ENCODE results near the gene ANK3.

The ANK3 gene

GRCh38 chr10:60338002-60338564, 51.6 kb downstream of the ANK3 start:
- H3K4me1 ChIP-seq (ENCODE audit: control insufficient read depth in 5 of 5, insufficient read depth in 5 of 5, low read length in 5 of 5) = no peaks in the 10 kb centered on the region
- H3K36me3 ChIP-seq (ENCODE audit: control insufficient read depth in 5 of 5, insufficient read depth in 5 of 5, low read length in 5 of 5) = no peaks in the 10 kb centered on the region
- no peak overlapping the region for H3K27ac ChIP-seq (ENCODE audit: low read depth, low read length)
- no peaks in the 10 kb centered on the region for H3K27me3 ChIP-seq (ENCODE audit: control insufficient read depth in 5 of 5, insufficient read depth in 4 of 5, low read length in 5 of 5)
- no peak overlapping the region for H3K9ac ChIP-seq (ENCODE audit: low read length in 5 of 5)
- H3K9me3 ChIP-seq (ENCODE audit: control insufficient read depth in 5 of 5, low read length in 5 of 5) = no peaks in the 10 kb centered on the region
- no peak overlapping the region for H3K4me3 ChIP-seq (ENCODE audit: low read depth in 1 of 5, low read length in 5 of 5)

GRCh38 chr10:60336901-60337630, 52.6 kb downstream of the ANK3 start:
- Histone ChIP-seq H3K9ac (ENCODE audit: low read length in 5 of 5) (no peak overlapping the region), H3K4me1 (ENCODE audit: control insufficient read depth in 5 of 5, insufficient read depth in 5 of 5, low read length in 5 of 5) (no peaks in the 10 kb centered on the region), H3K4me3 (ENCODE audit: low read depth in 1 of 5, low read length in 5 of 5) (no peak overlapping the region), H3K27ac (ENCODE audit: low read depth, low read length) (no peak overlapping the region), H3K9me3 (ENCODE audit: control insufficient read depth in 5 of 5, low read length in 5 of 5) (no peaks in the 10 kb centered on the region), H3K27me3 (ENCODE audit: control insufficient read depth in 5 of 5, insufficient read depth in 4 of 5, low read length in 5 of 5) (no peaks in the 10 kb centered on the region), H3K36me3 (ENCODE audit: control insufficient read depth in 5 of 5, insufficient read depth in 5 of 5, low read length in 5 of 5) (no peaks in the 10 kb centered on the region)

DNA sequence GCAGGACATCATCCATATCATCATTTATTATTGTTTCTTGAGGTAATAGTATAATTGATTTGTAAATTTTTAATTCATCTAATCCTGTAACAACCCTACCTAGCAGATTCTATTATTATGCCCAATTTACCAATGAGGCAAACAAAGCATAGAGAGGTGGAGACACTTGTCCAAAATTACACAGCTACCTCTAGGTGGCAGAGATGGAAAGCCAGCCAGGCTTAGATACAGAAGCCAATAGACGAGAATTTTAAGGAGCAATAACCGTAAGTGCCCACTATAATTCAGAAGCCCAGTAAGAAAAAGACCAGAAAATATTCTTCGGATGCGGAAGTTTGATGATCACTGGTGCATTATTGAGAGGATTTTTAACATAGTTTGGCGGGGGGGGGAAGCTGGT, 54.0 kb downstream of the ANK3 start:
- Histone ChIP-seq H3K36me3 (ENCODE audit: control insufficient read depth in 5 of 5, insufficient read depth in 5 of 5, low read length in 5 of 5) (no peaks in the 10 kb centered on the region), H3K4me3 (ENCODE audit: low read depth in 1 of 5, low read length in 5 of 5) (no peak overlapping the region), H3K27ac (ENCODE audit: low read depth, low read length) (no peak overlapping the region), H3K27me3 (ENCODE audit: control insufficient read depth in 5 of 5, insufficient read depth in 4 of 5, low read length in 5 of 5) (no peaks in the 10 kb centered on the region), H3K9me3 (ENCODE audit: control insufficient read depth in 5 of 5, low read length in 5 of 5) (no peaks in the 10 kb centered on the region), H3K9ac (ENCODE audit: low read length in 5 of 5) (no peak overlapping the region), H3K4me1 (ENCODE audit: control insufficient read depth in 5 of 5, insufficient read depth in 5 of 5, low read length in 5 of 5) (no peaks in the 10 kb centered on the region)

GRCh38 chr10:60334991-60335390, 54.7 kb downstream of the ANK3 start:
- no peak overlapping the region for H3K4me3 ChIP-seq (ENCODE audit: low read depth in 1 of 5, low read length in 5 of 5)
- no peak overlapping the region for H3K9ac ChIP-seq (ENCODE audit: low read length in 5 of 5)
- no peaks in the 10 kb centered on the region for H3K27me3 ChIP-seq (ENCODE audit: control insufficient read depth in 5 of 5, insufficient read depth in 4 of 5, low read length in 5 of 5)
- H3K36me3 ChIP-seq (ENCODE audit: control insufficient read depth in 5 of 5, insufficient read depth in 5 of 5, low read length in 5 of 5) = no peaks in the 10 kb centered on the region
- no peaks in the 10 kb centered on the region for H3K9me3 ChIP-seq (ENCODE audit: control insufficient read depth in 5 of 5, low read length in 5 of 5)
- H3K4me1 ChIP-seq (ENCODE audit: control insufficient read depth in 5 of 5, insufficient read depth in 5 of 5, low read length in 5 of 5) = no peaks in the 10 kb centered on the region
- no peak overlapping the region for H3K27ac ChIP-seq (ENCODE audit: low read depth, low read length)

- Histone ChIP-seq H3K4me3 (ENCODE audit: low read depth in 1 of 5, low read length in 5 of 5) (no peak overlapping the region), H3K27ac (ENCODE audit: low read depth, low read length) (no peak overlapping the region), H3K36me3 (ENCODE audit: control insufficient read depth in 5 of 5, insufficient read depth in 5 of 5, low read length in 5 of 5) (no peaks in the 10 kb centered on the region), H3K9me3 (ENCODE audit: control insufficient read depth in 5 of 5, low read length in 5 of 5) (no peaks in the 10 kb centered on the region), H3K9ac (ENCODE audit: low read length in 5 of 5) (no peak overlapping the region), H3K4me1 (ENCODE audit: control insufficient read depth in 5 of 5, insufficient read depth in 5 of 5, low read length in 5 of 5) (no peaks in the 10 kb centered on the region), H3K27me3 (ENCODE audit: control insufficient read depth in 5 of 5, insufficient read depth in 4 of 5, low read length in 5 of 5) (no peaks in the 10 kb centered on the region)
Measured at GRCh38 chr10:60332371-60332770, 57.3 kb downstream of the ANK3 start.

DNA sequence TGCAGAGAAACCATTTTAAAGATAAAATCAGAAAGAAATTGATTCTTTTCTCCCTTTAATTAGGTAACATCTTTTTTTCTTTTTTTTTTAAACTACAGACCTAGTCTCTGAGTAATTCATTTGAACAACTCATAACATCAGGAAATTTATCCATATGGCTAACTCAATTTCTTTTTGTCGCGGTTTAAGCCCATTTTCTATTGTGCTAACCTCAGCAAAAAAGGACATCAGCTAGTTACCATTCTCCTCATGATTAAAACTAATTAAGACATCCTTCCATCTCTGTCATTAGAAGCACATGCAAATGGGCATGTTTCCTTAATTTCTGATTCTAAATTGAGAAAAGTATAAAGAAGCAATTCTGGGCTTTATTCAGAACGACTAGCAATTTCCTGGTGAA, 57.8 kb downstream of the ANK3 start:
- Histone ChIP-seq H3K9ac (ENCODE audit: low read length in 5 of 5) (no peak overlapping the region), H3K9me3 (ENCODE audit: control insufficient read depth in 5 of 5, low read length in 5 of 5) (no peaks in the 10 kb centered on the region), H3K4me3 (ENCODE audit: low read depth in 1 of 5, low read length in 5 of 5) (no peak overlapping the region), H3K4me1 (ENCODE audit: control insufficient read depth in 5 of 5, insufficient read depth in 5 of 5, low read length in 5 of 5) (no peaks in the 10 kb centered on the region), H3K27ac (ENCODE audit: low read depth, low read length) (no peak overlapping the region), H3K27me3 (ENCODE audit: control insufficient read depth in 5 of 5, insufficient read depth in 4 of 5, low read length in 5 of 5) (no peaks in the 10 kb centered on the region), H3K36me3 (ENCODE audit: control insufficient read depth in 5 of 5, insufficient read depth in 5 of 5, low read length in 5 of 5) (no peaks in the 10 kb centered on the region)

- Histone ChIP-seq H3K9ac (ENCODE audit: low read length in 5 of 5) (no peak overlapping the region), H3K36me3 (ENCODE audit: control insufficient read depth in 5 of 5, insufficient read depth in 5 of 5, low read length in 5 of 5) (no peaks in the 10 kb centered on the region), H3K27me3 (ENCODE audit: control insufficient read depth in 5 of 5, insufficient read depth in 4 of 5, low read length in 5 of 5) (no peaks in the 10 kb centered on the region), H3K4me1 (ENCODE audit: control insufficient read depth in 5 of 5, insufficient read depth in 5 of 5, low read length in 5 of 5) (no peaks in the 10 kb centered on the region), H3K9me3 (ENCODE audit: control insufficient read depth in 5 of 5, low read length in 5 of 5) (no peaks in the 10 kb centered on the region), H3K27ac (ENCODE audit: low read depth, low read length) (no peak overlapping the region), H3K4me3 (ENCODE audit: low read depth in 1 of 5, low read length in 5 of 5) (no peak overlapping the region)
Measured at GRCh38 chr10:60323162-60323561, 66.5 kb downstream of the ANK3 start.

GRCh38 chr10:60320666-60321065, 69.0 kb downstream of the ANK3 start:
- no peak overlapping the region for H3K9ac ChIP-seq (ENCODE audit: low read length in 5 of 5)
- H3K27ac ChIP-seq (ENCODE audit: low read depth, low read length) = no peak overlapping the region
- H3K9me3 ChIP-seq (ENCODE audit: control insufficient read depth in 5 of 5, low read length in 5 of 5) = no peaks in the 10 kb centered on the region
- H3K36me3 ChIP-seq (ENCODE audit: control insufficient read depth in 5 of 5, insufficient read depth in 5 of 5, low read length in 5 of 5) = no peaks in the 10 kb centered on the region
- no peaks in the 10 kb centered on the region for H3K4me1 ChIP-seq (ENCODE audit: control insufficient read depth in 5 of 5, insufficient read depth in 5 of 5, low read length in 5 of 5)
- H3K4me3 ChIP-seq (ENCODE audit: low read depth in 1 of 5, low read length in 5 of 5) = no peak overlapping the region
- no peaks in the 10 kb centered on the region for H3K27me3 ChIP-seq (ENCODE audit: control insufficient read depth in 5 of 5, insufficient read depth in 4 of 5, low read length in 5 of 5)

GRCh38 chr10:60316029-60316428, 73.6 kb downstream of the ANK3 start:
- Histone ChIP-seq H3K36me3 (ENCODE audit: control insufficient read depth in 5 of 5, insufficient read depth in 5 of 5, low read length in 5 of 5) (no peaks in the 10 kb centered on the region), H3K4me1 (ENCODE audit: control insufficient read depth in 5 of 5, insufficient read depth in 5 of 5, low read length in 5 of 5) (peaks cover 0 to 5% (median 0%) of the 10 kb centered on the region in 5 donors), H3K27me3 (ENCODE audit: control insufficient read depth in 5 of 5, insufficient read depth in 4 of 5, low read length in 5 of 5) (no peaks in the 10 kb centered on the region), H3K9ac (ENCODE audit: low read length in 5 of 5) (no peak overlapping the region), H3K27ac (ENCODE audit: low read depth, low read length) (no peak overlapping the region), H3K9me3 (ENCODE audit: control insufficient read depth in 5 of 5, low read length in 5 of 5) (no peaks in the 10 kb centered on the region), H3K4me3 (ENCODE audit: low read depth in 1 of 5, low read length in 5 of 5) (no peak overlapping the region)

DNA sequence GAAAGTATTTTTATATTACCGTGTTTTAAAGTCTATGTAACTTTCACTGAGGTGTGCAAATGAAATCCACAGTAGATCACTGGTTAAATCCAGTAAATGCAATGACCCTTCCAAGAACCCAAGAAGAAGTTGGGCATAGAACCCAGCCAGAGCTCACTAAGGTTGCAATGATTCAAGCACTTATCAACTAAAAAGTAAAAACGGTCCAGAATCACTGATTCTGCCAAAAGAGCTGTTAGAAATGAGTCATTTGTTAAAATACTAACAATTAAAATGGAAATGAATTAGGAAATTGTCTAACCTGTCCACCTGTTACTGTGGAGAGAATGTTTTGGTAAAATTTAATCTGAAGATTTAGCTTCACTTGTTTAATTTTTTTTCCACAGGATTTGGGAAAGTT, 74.4 kb downstream of the ANK3 start:
- Histone ChIP-seq H3K9ac (ENCODE audit: low read length in 5 of 5) (no peak overlapping the region), H3K27me3 (ENCODE audit: control insufficient read depth in 5 of 5, insufficient read depth in 4 of 5, low read length in 5 of 5) (no peaks in the 10 kb centered on the region), H3K9me3 (ENCODE audit: control insufficient read depth in 5 of 5, low read length in 5 of 5) (no peaks in the 10 kb centered on the region), H3K36me3 (ENCODE audit: control insufficient read depth in 5 of 5, insufficient read depth in 5 of 5, low read length in 5 of 5) (no peaks in the 10 kb centered on the region), H3K4me3 (ENCODE audit: low read depth in 1 of 5, low read length in 5 of 5) (no peak overlapping the region), H3K4me1 (ENCODE audit: control insufficient read depth in 5 of 5, insufficient read depth in 5 of 5, low read length in 5 of 5) (peaks cover 0 to 5% (median 0%) of the 10 kb centered on the region in 5 donors), H3K27ac (ENCODE audit: low read depth, low read length) (no peak overlapping the region)
